Fibroblast of peridontal ligament (primary cell): ENCODE measurements around the gene PTGES2.

Source experiments
- DNase-seq: peaks from one replicate; pipeline ENCODE4 v3.0.0-alpha.2; 2010; ENCODE audit errors: extremely low read depth

The PTGES2 gene

DNA sequence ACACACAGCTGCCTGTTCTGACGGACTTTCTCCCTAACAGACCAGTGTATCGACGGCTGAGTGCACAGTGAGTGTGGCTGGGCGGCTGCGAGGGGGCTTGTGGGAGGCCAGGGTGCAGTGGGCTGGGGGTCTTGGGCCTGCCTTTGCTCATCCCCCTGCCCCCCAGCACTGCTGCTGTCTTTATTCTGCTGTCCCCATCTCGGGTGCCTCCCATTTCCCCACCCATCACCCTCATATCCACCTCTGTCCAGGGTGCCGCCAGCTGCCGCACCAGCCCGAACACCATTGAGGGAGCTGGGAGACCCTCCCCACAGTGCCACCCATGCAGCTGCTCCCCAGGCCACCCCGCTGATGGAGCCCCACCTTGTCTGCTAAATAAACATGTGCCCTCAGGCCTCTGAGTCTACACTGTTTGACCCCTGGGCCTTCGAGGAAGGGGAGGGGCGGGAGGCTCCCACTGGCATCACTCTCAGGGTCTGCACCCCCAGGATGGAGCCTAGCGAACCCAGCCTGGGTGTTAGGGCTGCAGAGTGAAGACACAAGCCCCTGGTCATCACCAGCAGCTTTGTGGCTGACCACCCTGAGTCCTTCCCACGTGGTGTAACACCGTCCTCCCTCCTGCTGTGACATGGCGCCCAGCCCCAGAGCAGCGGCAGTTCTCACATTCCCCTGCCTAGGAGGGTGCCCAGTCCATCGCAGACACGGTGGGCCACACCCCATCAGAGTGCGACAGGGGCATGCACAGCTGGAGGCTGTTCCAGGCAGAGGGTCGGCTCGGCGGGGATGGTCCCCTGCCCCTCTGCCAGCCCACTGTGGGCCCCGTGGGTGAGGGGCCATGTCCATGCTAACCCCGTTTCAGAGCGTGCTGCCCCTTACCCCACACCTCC, 25.8 kb upstream of the PTGES2 start:
- no peak for DNase-seq

GRCh38 chr9:128152133-128153059, 24.9 kb upstream of the PTGES2 start:
- DNase-seq, result no peak

DNA sequence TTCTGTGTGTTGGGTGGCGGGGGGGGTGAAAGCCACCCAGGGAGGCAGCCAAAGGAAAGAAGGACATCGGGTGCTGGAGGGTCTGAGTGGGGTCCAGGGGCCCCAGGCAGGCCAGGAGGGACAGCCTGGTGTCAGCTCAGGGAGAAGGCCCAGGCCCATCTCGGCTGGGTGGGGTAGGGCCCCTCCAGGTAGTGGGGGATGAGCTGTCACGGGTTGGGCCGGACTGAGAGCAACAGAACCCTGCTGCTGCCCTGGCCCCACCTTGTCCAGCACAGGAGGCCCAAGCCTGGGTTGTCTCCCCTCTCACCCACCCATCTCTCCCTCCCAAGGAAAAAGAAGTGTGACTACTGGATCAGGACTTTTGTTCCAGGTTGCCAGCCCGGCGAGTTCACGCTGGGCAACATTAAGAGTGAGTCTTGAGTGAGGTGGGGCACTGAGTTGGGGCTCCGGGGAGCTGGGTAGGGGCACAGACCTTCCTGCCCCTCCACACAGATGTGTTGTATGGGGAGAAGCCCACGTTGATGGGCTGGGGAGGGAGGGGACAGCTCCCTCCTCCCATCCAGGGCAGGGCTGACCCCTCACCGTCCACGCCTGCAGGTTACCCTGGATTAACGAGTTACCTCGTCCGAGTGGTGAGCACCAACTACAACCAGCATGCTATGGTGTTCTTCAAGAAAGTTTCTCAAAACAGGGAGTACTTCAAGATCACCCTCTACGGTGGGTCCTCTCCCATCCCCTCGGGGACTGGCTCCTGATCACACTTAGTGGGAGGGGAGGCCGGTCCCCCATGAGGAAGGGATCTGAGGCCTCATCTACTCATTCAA, 24.0 kb upstream of the PTGES2 start:
- DNase-seq, result no peak

DNA sequence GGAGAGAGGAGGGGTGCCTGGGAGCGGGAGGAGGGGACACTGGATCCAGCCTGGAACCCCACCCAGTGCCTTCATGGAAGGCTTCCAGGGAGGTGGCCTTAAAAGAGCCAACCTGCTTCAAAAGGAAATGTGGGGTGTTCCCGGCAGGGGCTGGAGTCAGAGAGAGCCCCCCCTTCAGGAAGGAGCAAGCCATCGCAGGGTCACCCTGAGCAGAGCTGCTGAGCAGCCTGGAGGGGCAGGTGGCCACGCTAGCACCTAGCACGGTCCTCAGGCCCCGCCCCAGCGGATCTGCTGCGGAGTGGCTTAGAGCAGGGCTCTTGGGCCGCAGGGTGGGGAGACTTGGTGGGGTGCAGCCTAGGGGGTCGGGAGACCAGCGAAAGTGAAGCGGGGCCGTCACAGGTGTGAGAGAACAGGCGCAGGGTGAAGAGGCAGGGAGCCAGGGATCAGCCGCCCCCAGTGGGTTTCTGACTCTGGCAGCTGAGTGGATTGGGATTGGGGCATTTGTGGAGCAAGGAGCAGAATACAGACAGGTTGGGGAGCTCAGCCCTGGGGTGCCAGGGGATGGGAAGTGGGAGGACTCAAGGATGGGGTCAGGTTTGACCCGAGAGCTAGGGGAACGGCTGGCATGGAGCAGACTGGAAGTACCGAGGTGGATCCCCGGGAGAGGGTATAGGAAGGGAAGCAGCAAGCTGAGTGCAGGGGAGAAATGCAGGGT, 23.2 kb upstream of the PTGES2 start:
- no peak for DNase-seq

DNA sequence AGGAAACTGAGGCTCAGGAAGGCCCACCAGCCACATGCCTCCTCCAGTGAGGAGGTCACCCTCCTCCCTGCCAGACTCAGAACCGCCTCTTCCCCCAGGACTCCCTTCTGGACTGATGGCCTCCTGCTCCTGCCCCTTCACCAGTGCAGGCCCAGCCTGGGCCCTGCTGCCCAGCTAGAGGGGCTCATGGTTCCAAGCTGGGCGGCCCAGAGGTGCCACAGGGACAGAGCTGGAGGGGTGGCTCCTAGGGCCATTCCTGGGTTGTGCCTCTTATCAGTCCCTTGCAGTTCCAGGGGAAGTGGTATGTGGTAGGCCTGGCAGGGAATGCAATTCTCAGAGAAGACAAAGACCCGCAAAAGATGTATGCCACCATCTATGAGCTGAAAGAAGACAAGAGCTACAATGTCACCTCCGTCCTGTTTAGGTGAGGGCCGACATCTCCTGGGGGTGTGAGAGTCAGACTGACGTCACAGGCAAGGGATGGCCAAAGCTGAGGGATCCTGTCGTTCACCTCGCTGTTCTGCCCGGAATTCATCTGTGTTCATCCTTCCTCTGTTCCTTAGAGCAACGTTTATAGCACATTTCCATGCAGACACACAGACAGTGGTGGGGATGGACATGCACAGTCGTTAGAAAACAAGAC, 22.5 kb upstream of the PTGES2 start:
- DNase-seq, result no peak

- no peak for DNase-seq
Observed at GRCh38 chr9:128149001-128149701, 21.6 kb upstream of the PTGES2 start, which contains the start of gene LCN2. TSS of gene LCN2 (plus strand) at chr9:128149453. CDS start at chr9:128149526, 73 bp downstream.

DNA sequence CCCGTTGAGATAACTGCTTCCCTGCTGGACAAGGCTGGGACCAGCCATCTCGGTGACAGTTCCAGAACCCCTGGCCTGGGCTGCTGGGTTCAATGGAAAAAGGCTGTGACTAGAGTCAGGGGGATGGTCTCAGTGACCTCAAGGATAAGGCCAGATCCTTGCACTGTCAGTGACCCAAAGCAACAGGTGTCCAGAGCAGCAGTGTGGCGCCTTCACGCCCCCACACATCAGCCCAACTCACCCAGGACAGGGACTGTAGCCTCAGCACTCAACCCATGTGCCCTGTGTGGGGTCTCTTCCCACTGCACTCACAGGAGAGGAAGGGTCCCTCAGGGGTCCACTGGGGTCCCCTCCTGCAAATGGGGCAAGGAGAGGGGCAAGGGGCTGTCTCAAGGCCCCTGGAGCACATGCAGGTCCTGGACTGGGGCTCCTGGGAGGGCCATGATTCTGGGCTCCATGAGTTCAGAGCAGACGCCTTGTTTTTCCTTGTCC, 21.0 kb upstream of the PTGES2 start:
- no peak for DNase-seq

DNA sequence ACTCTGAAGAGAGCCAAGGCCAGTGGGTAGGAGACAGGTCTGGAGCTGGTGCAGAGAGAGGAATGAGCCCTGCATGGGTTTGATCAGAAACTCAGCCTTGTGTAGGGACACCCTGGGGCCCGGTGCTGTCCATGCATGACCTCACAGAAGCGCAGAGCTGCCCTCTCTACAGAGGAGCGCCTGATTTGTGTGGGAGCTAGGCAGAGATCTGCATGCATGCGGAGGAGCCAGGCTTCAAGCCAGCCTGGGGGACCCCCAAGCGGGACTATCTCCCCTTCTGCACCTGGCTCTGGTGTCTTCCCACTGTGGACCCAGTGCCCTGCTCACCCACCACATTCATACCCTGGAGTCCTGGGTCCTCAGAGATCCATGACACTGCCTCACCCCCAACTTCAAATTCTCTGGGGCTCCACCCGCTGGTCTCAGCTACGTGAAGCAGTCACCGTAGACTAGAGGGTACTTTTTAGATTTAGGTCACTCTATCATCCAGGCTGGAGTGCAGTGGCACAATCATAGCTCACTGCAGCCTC, 19.1 kb upstream of the PTGES2 start:
- no peak for DNase-seq

DNA sequence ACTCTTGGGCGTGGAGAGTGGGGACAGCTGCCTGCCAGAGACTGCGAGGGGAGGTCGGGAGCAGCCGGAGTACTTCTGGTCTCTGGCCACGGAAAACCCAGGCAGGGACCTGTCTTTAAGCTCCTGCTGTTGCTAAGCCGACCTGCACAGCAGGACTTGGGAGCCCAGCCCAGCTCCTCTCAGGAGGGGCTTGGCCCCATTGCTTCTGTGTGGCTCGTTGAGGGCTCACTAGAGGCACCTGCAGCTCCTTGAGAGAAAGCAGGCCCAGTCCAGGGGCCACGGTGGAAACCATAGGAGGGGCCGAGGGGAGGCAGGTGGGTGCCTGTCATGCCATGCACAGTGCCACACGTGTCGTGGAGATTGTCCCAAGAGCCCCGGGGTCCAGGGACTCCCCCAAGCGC, 18.4 kb upstream of the PTGES2 start:
- no peak for DNase-seq

DNA sequence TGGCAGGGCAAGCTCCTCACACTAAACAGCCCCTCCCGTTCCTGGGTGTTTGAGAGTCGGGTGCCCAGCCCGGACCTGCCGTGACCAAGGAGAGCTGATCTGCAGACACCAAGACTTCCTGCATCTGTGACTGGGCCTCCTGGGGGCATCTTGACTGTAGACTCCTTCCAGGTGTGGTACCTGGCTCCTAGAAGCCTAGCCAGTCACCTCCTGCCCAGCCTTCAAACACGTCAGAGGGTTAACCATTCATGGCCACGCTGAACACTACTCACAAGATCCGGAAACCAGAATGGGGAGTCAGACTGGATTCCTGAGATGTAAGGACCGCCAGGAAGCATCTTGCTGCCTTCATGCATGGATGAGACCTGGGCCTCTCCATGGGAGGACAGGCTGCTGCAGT, 18.0 kb upstream of the PTGES2 start:
- no peak for DNase-seq

DNA sequence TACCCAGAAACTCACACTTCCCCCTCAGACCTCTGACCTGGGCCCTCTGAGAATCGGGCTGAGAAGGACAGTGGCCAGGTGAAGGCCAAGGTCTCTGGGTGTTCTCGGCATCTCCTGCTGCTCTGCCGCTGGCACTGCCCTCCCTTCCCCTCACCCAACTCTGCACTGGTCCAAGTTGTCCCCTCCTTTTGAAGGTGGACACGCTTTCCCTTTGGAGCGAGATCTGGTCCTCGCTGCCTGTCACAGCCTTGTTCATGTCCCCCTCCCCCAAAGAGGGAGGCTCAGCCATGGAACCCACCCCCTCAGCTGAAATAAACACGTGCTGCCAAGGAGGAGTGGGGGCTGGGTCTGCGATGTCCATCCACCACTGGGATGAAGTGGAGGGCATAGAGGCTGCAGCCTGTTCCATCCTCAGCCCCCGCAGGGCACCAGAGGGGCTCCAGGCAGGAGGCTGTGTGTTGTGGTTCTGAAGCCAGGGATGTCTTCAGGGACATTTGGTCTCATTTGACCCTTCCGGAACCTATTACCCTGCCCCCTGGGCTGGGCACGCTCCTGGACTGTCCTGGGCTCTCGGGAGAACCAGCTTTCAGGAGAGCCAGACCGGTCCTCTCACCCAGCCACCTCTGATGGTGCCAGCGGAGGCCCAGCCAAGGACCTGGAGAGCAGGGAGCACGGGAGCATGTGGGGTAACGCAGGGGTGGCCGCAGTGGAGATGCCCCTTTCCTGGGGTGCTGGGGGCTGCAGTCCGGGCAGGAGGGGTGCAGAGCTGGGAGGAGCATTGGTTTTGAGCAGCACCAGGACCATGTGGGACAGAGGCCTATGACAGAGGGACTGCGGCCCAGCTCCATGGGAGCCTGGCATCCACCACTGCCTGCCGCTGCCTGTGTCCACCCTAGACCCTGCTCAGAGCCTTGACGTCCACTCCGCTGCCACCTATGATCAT, 17.0 kb upstream of the PTGES2 start:
- DNase-seq, result no peak

- DNase-seq, result no peak
Observed at GRCh38 chr9:128143525-128144238, 16.2 kb upstream of the PTGES2 start.

GRCh38 chr9:128142596-128142995, 15.1 kb upstream of the PTGES2 start:
- DNase-seq, result no peak

- DNase-seq, result no peak
Observed at GRCh38 chr9:128142061-128142460, 14.5 kb upstream of the PTGES2 start.

DNA sequence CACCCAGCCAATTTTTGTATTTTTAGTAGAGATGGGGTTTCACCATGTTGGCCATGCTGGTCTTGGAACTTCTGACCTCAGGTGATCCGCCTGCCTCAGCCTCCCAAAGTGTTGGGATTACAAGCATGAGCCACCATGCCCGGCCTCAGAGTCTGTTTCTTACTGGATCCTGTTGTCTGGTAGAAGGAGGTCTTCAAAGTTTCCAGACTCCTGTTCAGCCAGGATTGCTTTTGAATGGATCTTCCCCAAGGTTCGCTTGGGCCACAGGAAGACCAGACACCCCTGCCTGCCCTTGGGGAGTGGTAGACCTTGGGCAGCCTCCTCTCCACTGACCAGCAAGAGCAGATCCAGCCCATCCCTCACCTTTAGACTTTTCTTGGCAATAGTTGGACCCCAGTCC, 14.1 kb upstream of the PTGES2 start:
- DNase-seq, result no peak

- DNase-seq, result no peak
Observed at GRCh38 chr9:128139621-128140020, 12.1 kb upstream of the PTGES2 start.

DNA sequence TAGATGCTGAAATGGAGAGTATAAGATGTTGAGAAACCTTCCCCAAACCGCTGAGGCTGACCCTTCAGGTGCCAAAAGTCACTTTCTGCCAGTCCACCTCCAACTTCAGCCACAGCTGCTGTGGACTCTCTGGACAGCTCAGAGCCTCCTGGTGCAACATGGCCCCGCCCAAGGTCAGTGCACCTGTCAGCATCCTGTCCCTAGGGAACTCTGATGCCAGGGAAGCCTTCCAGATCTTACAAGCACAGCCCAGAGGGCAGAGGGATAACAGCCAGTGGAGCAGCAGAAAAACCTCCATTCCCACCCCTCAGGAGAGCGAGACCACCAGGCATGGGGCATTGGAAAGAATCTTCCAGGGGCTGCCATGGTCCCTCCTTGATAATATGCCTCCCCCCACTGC, 10.5 kb upstream of the PTGES2 start:
- DNase-seq, result no peak
